Measurements from ENCODE around the gene CORIN.
A peak's percentile ranks its signal among the peaks of the same experiment; 100 is the strongest.

The CORIN gene

GRCh38 chr4:47669946-47670345 is 167.9 kb downstream of the CORIN start:
- TF ChIP-seq, protein P1, sequence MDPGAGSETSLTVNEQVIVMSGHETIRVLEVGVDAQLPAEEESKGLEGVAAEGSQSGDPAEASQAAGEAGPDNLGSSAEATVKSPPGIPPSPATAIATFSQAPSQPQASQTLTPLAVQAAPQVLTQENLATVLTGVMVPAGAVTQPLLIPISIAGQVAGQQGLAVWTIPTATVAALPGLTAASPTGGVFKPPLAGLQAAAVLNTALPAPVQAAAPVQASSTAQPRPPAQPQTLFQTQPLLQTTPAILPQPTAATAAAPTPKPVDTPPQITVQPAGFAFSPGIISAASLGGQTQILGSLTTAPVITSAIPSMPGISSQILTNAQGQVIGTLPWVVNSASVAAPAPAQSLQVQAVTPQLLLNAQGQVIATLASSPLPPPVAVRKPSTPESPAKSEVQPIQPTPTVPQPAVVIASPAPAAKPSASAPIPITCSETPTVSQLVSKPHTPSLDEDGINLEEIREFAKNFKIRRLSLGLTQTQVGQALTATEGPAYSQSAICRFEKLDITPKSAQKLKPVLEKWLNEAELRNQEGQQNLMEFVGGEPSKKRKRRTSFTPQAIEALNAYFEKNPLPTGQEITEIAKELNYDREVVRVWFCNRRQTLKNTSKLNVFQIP (CRISPR knock-in tag; IDR thresholded peaks at IDR 0.05; ENCODE audit: borderline replicate concordance, low read depth) = no peak
- TF ChIP-seq ISL1 (CRISPR knock-in tag; IDR thresholded peaks at IDR 0.05) (no peak), PPARA (CRISPR knock-in tag; IDR thresholded peaks at IDR 0.05; ENCODE audit: borderline replicate concordance) (no peak), ZNF565 (CRISPR knock-in tag; conservative IDR thresholded peaks at IDR 0.05; ENCODE audit: low read depth) (no peak), RARB (CRISPR knock-in tag; IDR thresholded peaks at IDR 0.05) (no peak), CSDC2 (CRISPR knock-in tag; IDR thresholded peaks at IDR 0.05) (no peak), GLIS3 (CRISPR knock-in tag; IDR thresholded peaks at IDR 0.05) (no peak), OSR1 (CRISPR knock-in tag; IDR thresholded peaks at IDR 0.05) (no peak), ZC3H10 (CRISPR knock-in tag; IDR thresholded peaks at IDR 0.05) (no peak), ZFP3 (CRISPR knock-in tag; IDR thresholded peaks at IDR 0.05) (no peak)
- ATAC-seq = no peak

DNA sequence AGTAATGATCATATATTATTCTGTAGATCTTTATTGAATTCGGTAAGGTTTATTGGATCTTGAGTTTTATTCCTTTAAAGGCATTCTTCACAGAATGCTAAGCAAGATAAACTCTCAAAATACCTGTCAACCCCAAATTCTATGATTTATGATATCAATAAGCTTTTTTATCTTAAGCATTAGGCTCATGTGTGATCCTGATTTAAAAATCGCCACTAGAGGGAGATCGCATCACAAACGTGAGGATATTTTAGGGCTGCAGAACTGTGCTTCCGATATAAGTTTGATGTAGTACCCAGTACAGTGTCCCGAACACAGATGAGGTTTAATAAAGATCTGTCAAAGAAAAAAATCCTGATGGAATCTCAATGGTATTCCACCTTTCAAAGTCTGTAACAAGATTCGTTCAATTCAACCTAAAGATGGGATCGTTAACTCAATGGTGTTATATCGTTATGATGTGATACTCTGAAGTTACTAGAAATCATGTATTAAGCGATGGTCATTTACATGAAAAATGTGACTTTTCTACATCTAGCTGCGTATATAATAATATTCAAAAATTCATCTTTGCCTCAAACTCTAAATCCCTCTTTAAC is 169.0 kb downstream of the CORIN start:
- peak; percentile 95 for ATAC-seq
- TF ChIP-seq, protein P2, sequence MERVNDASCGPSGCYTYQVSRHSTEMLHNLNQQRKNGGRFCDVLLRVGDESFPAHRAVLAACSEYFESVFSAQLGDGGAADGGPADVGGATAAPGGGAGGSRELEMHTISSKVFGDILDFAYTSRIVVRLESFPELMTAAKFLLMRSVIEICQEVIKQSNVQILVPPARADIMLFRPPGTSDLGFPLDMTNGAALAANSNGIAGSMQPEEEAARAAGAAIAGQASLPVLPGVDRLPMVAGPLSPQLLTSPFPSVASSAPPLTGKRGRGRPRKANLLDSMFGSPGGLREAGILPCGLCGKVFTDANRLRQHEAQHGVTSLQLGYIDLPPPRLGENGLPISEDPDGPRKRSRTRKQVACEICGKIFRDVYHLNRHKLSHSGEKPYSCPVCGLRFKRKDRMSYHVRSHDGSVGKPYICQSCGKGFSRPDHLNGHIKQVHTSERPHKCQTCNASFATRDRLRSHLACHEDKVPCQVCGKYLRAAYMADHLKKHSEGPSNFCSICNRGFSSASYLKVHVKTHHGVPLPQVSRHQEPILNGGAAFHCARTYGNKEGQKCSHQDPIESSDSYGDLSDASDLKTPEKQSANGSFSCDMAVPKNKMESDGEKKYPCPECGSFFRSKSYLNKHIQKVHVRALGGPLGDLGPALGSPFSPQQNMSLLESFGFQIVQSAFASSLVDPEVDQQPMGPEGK (CRISPR knock-in tag; IDR thresholded peaks at IDR 0.05; ENCODE audit: borderline replicate concordance) = no peak
- TF ChIP-seq CREB5 (CRISPR knock-in tag; IDR thresholded peaks at IDR 0.05; ENCODE audit: low read depth) (no peak), CSDC2 (CRISPR knock-in tag; IDR thresholded peaks at IDR 0.05) (no peak), SNAI2 (CRISPR knock-in tag; IDR thresholded peaks at IDR 0.05) (no peak), ARNTL (CRISPR knock-in tag; IDR thresholded peaks at IDR 0.05; ENCODE audit: borderline replicate concordance, low read depth) (no peak), ZFP30 (CRISPR knock-in tag; IDR thresholded peaks at IDR 0.05) (no peak), OSR1 (CRISPR knock-in tag; IDR thresholded peaks at IDR 0.05) (no peak), ZFP3 (CRISPR knock-in tag; IDR thresholded peaks at IDR 0.05) (no peak)

GRCh38 chr4:47668256-47668655 is 169.6 kb downstream of the CORIN start:
- ATAC-seq = no peak
- TF ChIP-seq ZC3H10 (CRISPR knock-in tag; IDR thresholded peaks at IDR 0.05) (no peak), CSDC2 (CRISPR knock-in tag; IDR thresholded peaks at IDR 0.05) (no peak), SNAI2 (CRISPR knock-in tag; IDR thresholded peaks at IDR 0.05) (no peak), BACH2 (CRISPR knock-in tag; IDR thresholded peaks at IDR 0.05; ENCODE audit: borderline replicate concordance) (no peak), ISL1 (CRISPR knock-in tag; IDR thresholded peaks at IDR 0.05) (no peak), ZNF565 (CRISPR knock-in tag; conservative IDR thresholded peaks at IDR 0.05; ENCODE audit: low read depth) (no peak), RARB (CRISPR knock-in tag; IDR thresholded peaks at IDR 0.05) (no peak), TOX (CRISPR knock-in tag; IDR thresholded peaks at IDR 0.05; ENCODE audit: borderline replicate concordance) (no peak), ARNTL (CRISPR knock-in tag; IDR thresholded peaks at IDR 0.05; ENCODE audit: borderline replicate concordance, low read depth) (no peak), GLIS3 (CRISPR knock-in tag; IDR thresholded peaks at IDR 0.05) (no peak), TCF4 (CRISPR knock-in tag; IDR thresholded peaks at IDR 0.05; ENCODE audit: borderline replicate concordance) (no peak), CSRNP3 (CRISPR knock-in tag; IDR thresholded peaks at IDR 0.05) (no peak), ZNF8 (CRISPR knock-in tag; IDR thresholded peaks at IDR 0.05) (no peak), TSHZ2 (CRISPR knock-in tag; IDR thresholded peaks at IDR 0.05) (no peak), CREB5 (CRISPR knock-in tag; IDR thresholded peaks at IDR 0.05; ENCODE audit: low read depth) (no peak), ZFP3 (CRISPR knock-in tag; IDR thresholded peaks at IDR 0.05) (no peak)
- TF ChIP-seq, protein P1 (CRISPR knock-in tag; IDR thresholded peaks at IDR 0.05; ENCODE audit: borderline replicate concordance, low read depth) = no peak
- TF ChIP-seq, protein P2 (CRISPR knock-in tag; IDR thresholded peaks at IDR 0.05; ENCODE audit: borderline replicate concordance) = no peak

Data from SK-N-SH treated with all-trans-retinoic acid at 6 μM for 48 hours (cell line).